ACC112 (cell line): ENCODE measurements around the gene PGAP1.
"Not testable (repeated sequence)": the region's sequence is repeated elsewhere in the genome, so short reads cannot be mapped to it uniquely, and the experiment has no call there.

Source experiments
- H2AFZ ChIP-seq: fragments of 200-600 bp; sonication (generic); one replicate; pipeline ENCODE4 v1.6.0; 2017; ENCODE audit warnings: antibody characterized with exemption, low read length; ENCODE audit not compliant: unreplicated experiment
- H3K27ac ChIP-seq: fragments of 200-600 bp; sonication (generic); 2 replicates; pipeline ENCODE4 v1.5.1; 2014; ENCODE audit warnings: low read depth, mild to moderate bottlenecking, antibody characterized with exemption, low read length, moderate library complexity
- H3K27me3 ChIP-seq: fragments of 200-600 bp; sonication (generic); 2 replicates; pipeline ENCODE4 v1.6.1; 2014; ENCODE audit warnings: mild to moderate bottlenecking, antibody characterized with exemption, low read length, moderate library complexity, mixed read lengths; ENCODE audit not compliant: insufficient read depth
- H3K36me3 ChIP-seq: fragments of 200-600 bp; sonication (generic); 2 replicates; pipeline ENCODE4 v1.6.1; 2016; ENCODE audit warnings: mild to moderate bottlenecking, antibody characterized with exemption, low read length, moderate library complexity, mixed read lengths; ENCODE audit not compliant: insufficient read depth
- H3K4me1 ChIP-seq: fragments of 200-600 bp; sonication (generic); one replicate; pipeline ENCODE4 v1.6.1; 2016; ENCODE audit warnings: low read length, mixed read lengths; ENCODE audit not compliant: insufficient read depth, unreplicated experiment, control insufficient read depth
- H3K4me3 ChIP-seq: fragments of 200-600 bp; sonication (generic); 2 replicates; pipeline ENCODE4 v1.5.1; 2014; ENCODE audit warnings: mild to moderate bottlenecking, low read depth, low read length
- H3K79me2 ChIP-seq: fragments of 200-600 bp; sonication (generic); one replicate; pipeline ENCODE4 v1.6.0; 2016; ENCODE audit warnings: low read length; ENCODE audit not compliant: control insufficient read depth, unreplicated experiment, insufficient read depth

Gene PGAP1

GRCh38 chr2:196925051-196925767, 1.3 kb downstream of the PGAP1 start:
- Histone ChIP-seq H3K27me3 (no peaks in the 10 kb centered on the region), H3K4me1 (no peaks in the 10 kb centered on the region), H3K27ac (no peak overlapping the region), H2AFZ (peak overlapping the region; percentile 49), H3K79me2 (peaks cover 38% of the 10 kb centered on the region), H3K36me3 (no peaks in the 10 kb centered on the region), H3K4me3 (peak overlapping the region; percentile 84)

- peaks cover 38% of the 10 kb centered on the region for H3K79me2 ChIP-seq
Measured at GRCh38 chr2:196924051-196924450, 2.5 kb downstream of the PGAP1 start.

GRCh38 chr2:196918927-196919326, 7.6 kb downstream of the PGAP1 start:
- no peaks in the 10 kb centered on the region for H3K4me1 ChIP-seq
- no peaks in the 10 kb centered on the region for H3K27me3 ChIP-seq
- H2AFZ ChIP-seq: no peak overlapping the region
- H3K36me3 ChIP-seq: peaks cover 33% of the 10 kb centered on the region
- no peak overlapping the region for H3K27ac ChIP-seq
- peaks cover 15% of the 10 kb centered on the region for H3K79me2 ChIP-seq
- H3K4me3 ChIP-seq: no peak overlapping the region

More at GRCh38 chr2:196924051-196924450, 2.5 kb downstream of the PGAP1 start:
- Histone ChIP-seq H3K4me3 (peak overlapping the region; percentile 84; the same call in 1 of the 2 replicates), H3K36me3 (peaks cover 4% of the 10 kb centered on the region; the same call in 1 of the 2 replicates), H3K27me3 (no peaks in the 10 kb centered on the region), H3K4me1 (no peaks in the 10 kb centered on the region), H2AFZ (no peak overlapping the region), H3K27ac (no peak overlapping the region)

GRCh38 chr2:196917802-196918201, 8.7 kb downstream of the PGAP1 start:
- Histone ChIP-seq H3K4me1 (no peaks in the 10 kb centered on the region), H3K27me3 (no peaks in the 10 kb centered on the region), H3K4me3 (no peak overlapping the region), H3K36me3 (peaks cover 39% of the 10 kb centered on the region), H3K79me2 (peaks cover 7% of the 10 kb centered on the region), H3K27ac (no peak overlapping the region), H2AFZ (no peak overlapping the region)

- H3K36me3 ChIP-seq: peaks cover 39% of the 10 kb centered on the region
Measured at GRCh38 chr2:196915507-196916189, 10.9 kb downstream of the PGAP1 start.

GRCh38 chr2:196914867-196915460, 11.5 kb downstream of the PGAP1 start:
- no peaks in the 10 kb centered on the region for H3K27me3 ChIP-seq
- no peak overlapping the region for H2AFZ ChIP-seq
- H3K27ac ChIP-seq: no peak overlapping the region
- H3K4me3 ChIP-seq: no peak overlapping the region
- H3K36me3 ChIP-seq: peaks cover 39% of the 10 kb centered on the region
- no peaks in the 10 kb centered on the region for H3K79me2 ChIP-seq
- H3K4me1 ChIP-seq: no peaks in the 10 kb centered on the region

More at GRCh38 chr2:196915507-196916189, 10.9 kb downstream of the PGAP1 start:
- no peak overlapping the region for H3K27ac ChIP-seq
- no peaks in the 10 kb centered on the region for H3K4me1 ChIP-seq
- H3K4me3 ChIP-seq: no peak overlapping the region
- H3K79me2 ChIP-seq: peaks cover 2% of the 10 kb centered on the region
- H2AFZ ChIP-seq: no peak overlapping the region
- no peaks in the 10 kb centered on the region for H3K27me3 ChIP-seq

GRCh38 chr2:196913691-196914090, 12.8 kb downstream of the PGAP1 start:
- no peak overlapping the region for H3K4me3 ChIP-seq
- no peaks in the 10 kb centered on the region for H3K4me1 ChIP-seq
- H3K36me3 ChIP-seq: peaks cover 31% of the 10 kb centered on the region
- H3K79me2 ChIP-seq: no peaks in the 10 kb centered on the region
- H3K27ac ChIP-seq: no peak overlapping the region
- no peak overlapping the region for H2AFZ ChIP-seq
- H3K27me3 ChIP-seq: no peaks in the 10 kb centered on the region

GRCh38 chr2:196905365-196905764, 21.1 kb downstream of the PGAP1 start:
- H3K27ac ChIP-seq, H3K4me3 ChIP-seq, H3K4me1 ChIP-seq, H3K27me3 ChIP-seq, H3K36me3 ChIP-seq, H3K79me2 ChIP-seq, H2AFZ ChIP-seq: not testable (repeated sequence)

GRCh38 chr2:196902828-196903227, 23.7 kb downstream of the PGAP1 start:
- Histone ChIP-seq H3K4me3 (no peak overlapping the region), H3K27ac (no peak overlapping the region), H3K36me3 (peaks cover 9% of the 10 kb centered on the region; the same call in 1 of the 2 replicates)

GRCh38 chr2:196900843-196901242, 25.7 kb downstream of the PGAP1 start:
- H2AFZ ChIP-seq: no peak overlapping the region
- H3K4me3 ChIP-seq: no peak overlapping the region
- H3K4me1 ChIP-seq: peaks cover 9% of the 10 kb centered on the region
- H3K79me2 ChIP-seq: no peaks in the 10 kb centered on the region
- H3K36me3 ChIP-seq: peaks cover 13% of the 10 kb centered on the region
- H3K27me3 ChIP-seq: no peaks in the 10 kb centered on the region
- H3K27ac ChIP-seq: no peak overlapping the region

More at GRCh38 chr2:196902828-196903227, 23.7 kb downstream of the PGAP1 start:
- no peak overlapping the region for H2AFZ ChIP-seq
- peaks cover 9% of the 10 kb centered on the region for H3K4me1 ChIP-seq
- no peaks in the 10 kb centered on the region for H3K27me3 ChIP-seq
- H3K79me2 ChIP-seq: no peaks in the 10 kb centered on the region
